GM18858 (cell line): ENCODE measurements around the gene TM7SF2.

ENCODE experiments used
- ATAC-seq: cut with Tn5 transposase; IDR thresholded peaks from one replicate; pipeline ENCODE4 v1.9.1; 2021; ENCODE audit not compliant: unreplicated experiment

TM7SF2 gene

GRCh38 chr11:65150509-65151299 is 39.0 kb downstream of the TM7SF2 start:
- no peak for ATAC-seq

GRCh38 chr11:65151331-65151899 is 39.7 kb downstream of the TM7SF2 start:
- ATAC-seq, result no peak

GRCh38 chr11:65152122-65152521 is 40.5 kb downstream of the TM7SF2 start:
- no peak for ATAC-seq

GRCh38 chr11:65156256-65156655 is 44.6 kb downstream of the TM7SF2 start:
- ATAC-seq, result no peak

- ATAC-seq, result no peak
Measured at GRCh38 chr11:65156926-65157325, 45.3 kb downstream of the TM7SF2 start.

- no peak for ATAC-seq
Measured at GRCh38 chr11:65157336-65157735, 45.7 kb downstream of the TM7SF2 start.

GRCh38 chr11:65159012-65159411 is 47.3 kb downstream of the TM7SF2 start:
- ATAC-seq, result no peak

- no peak for ATAC-seq
Measured at GRCh38 chr11:65160643-65161042, 49.0 kb downstream of the TM7SF2 start.

- ATAC-seq, result no peak
Measured at GRCh38 chr11:65163684-65164083, 52.0 kb downstream of the TM7SF2 start.
